H1 (cell line): ENCODE measurements around the gene KIAA1328. TPM values are rescaled to one million over a fixed set of nuclear protein-coding genes. Genes with fewer than 3 reads are reported as not detected.

Experiments
- KDM1A ChIP-seq: fragments of 200-600, 300-600 bp; sonication (generic); IDR thresholded peaks from 2 replicates; pipeline ENCODE4 v1.7.1; 2016; ENCODE audit warnings: mild to moderate bottlenecking, low read length, borderline replicate concordance
- PHF8 ChIP-seq: fragments of 200-600 bp; sonication (generic); conservative IDR thresholded peaks from 2 replicates; pipeline ENCODE4 v1.7.1; 2012; ENCODE audit warnings: low read depth, mild to moderate bottlenecking, inconsistent platforms, low read length, moderate library complexity
- POLR2A ChIP-seq, 2 experiments: IDR thresholded peaks; 1 replicate in 1 of 2; 2 replicates in 1 of 2; pipeline ENCODE4 v1.6.1; 2011; ENCODE audit warnings: low read depth in 2 of 2, low read length in 2 of 2, mild to moderate bottlenecking in 2 of 2; ENCODE audit errors: control extremely low read depth in 1 of 2
- polyA plus RNA-seq, 7 experiments: library from polyadenylated mRNA; depleted of rRNA in 3 of 7; stranded (reverse) in 5 of 7; unstranded in 2 of 7; fragments of >200 nt in 5 of 7; fragments of 200-250 nt in 2 of 7; gene quantifications; 1 replicate in 5 of 7; 2 replicates in 1 of 7; 4 replicates in 1 of 7; pipeline versions ENCODE4 v1.2.1 to v1.2.3, GENCODE V29; 2011 to 2013; ENCODE audit warnings: missing spikeins in 2 of 7, mixed read lengths in 2 of 7
- total RNA-seq: library from RNA; stranded (reverse); fragmentation: NEBNext Ultra II Directional; extraction: Animal tissue kit (Norgen Biotek cat#: 25700); gene quantifications from 2 replicates; pipeline ENCODE4 v1.2.1, GENCODE V29; 2021
- TF ChIP-seq, protein P1 (sequence below): fragments of 300-600 bp; sonication (generic); IDR thresholded peaks from 2 replicates; pipeline ENCODE4 v1.7.1; 2012; ENCODE audit warnings: low read length, moderate library complexity, mild to moderate bottlenecking, inconsistent platforms; ENCODE audit not compliant: insufficient replicate concordance

The KIAA1328 gene
- total and polyA plus RNA-seq, 2 of the 8 experiments (the other 6 are each of a cell fraction or from before 2014, with no cell fraction given), result 2.6 to 5.7 TPM

DNA sequence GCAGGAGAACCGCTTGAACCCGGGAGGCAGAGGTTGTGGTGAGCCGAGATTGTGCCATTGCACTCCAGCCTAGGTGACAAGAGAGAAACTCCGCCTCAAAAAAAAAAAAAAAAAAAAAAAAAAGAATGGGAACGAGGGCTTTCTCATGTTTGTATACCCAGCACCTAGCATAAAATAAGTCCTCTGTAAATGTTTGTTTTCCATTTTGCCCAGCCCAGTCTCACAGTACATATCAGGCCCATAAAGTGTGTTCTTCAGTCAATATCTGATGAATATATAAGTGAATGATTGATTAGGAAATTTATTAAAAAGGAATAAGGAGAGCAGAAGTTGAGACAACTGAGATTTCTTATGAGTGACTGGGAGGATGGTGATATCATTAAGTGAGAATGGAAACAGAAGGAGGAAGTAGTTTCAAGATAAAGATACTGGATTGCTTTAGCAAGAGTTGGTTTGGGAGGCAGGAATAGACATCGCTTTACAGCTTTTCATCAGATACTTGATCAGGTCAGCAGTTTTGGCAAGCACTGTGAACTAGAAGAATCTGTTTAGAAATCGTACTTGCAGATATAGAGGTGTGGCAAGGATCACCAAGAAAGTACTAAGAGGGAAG lies 327.5 kb downstream of the KIAA1328 start (continued):
- TF ChIP-seq, protein P1, sequence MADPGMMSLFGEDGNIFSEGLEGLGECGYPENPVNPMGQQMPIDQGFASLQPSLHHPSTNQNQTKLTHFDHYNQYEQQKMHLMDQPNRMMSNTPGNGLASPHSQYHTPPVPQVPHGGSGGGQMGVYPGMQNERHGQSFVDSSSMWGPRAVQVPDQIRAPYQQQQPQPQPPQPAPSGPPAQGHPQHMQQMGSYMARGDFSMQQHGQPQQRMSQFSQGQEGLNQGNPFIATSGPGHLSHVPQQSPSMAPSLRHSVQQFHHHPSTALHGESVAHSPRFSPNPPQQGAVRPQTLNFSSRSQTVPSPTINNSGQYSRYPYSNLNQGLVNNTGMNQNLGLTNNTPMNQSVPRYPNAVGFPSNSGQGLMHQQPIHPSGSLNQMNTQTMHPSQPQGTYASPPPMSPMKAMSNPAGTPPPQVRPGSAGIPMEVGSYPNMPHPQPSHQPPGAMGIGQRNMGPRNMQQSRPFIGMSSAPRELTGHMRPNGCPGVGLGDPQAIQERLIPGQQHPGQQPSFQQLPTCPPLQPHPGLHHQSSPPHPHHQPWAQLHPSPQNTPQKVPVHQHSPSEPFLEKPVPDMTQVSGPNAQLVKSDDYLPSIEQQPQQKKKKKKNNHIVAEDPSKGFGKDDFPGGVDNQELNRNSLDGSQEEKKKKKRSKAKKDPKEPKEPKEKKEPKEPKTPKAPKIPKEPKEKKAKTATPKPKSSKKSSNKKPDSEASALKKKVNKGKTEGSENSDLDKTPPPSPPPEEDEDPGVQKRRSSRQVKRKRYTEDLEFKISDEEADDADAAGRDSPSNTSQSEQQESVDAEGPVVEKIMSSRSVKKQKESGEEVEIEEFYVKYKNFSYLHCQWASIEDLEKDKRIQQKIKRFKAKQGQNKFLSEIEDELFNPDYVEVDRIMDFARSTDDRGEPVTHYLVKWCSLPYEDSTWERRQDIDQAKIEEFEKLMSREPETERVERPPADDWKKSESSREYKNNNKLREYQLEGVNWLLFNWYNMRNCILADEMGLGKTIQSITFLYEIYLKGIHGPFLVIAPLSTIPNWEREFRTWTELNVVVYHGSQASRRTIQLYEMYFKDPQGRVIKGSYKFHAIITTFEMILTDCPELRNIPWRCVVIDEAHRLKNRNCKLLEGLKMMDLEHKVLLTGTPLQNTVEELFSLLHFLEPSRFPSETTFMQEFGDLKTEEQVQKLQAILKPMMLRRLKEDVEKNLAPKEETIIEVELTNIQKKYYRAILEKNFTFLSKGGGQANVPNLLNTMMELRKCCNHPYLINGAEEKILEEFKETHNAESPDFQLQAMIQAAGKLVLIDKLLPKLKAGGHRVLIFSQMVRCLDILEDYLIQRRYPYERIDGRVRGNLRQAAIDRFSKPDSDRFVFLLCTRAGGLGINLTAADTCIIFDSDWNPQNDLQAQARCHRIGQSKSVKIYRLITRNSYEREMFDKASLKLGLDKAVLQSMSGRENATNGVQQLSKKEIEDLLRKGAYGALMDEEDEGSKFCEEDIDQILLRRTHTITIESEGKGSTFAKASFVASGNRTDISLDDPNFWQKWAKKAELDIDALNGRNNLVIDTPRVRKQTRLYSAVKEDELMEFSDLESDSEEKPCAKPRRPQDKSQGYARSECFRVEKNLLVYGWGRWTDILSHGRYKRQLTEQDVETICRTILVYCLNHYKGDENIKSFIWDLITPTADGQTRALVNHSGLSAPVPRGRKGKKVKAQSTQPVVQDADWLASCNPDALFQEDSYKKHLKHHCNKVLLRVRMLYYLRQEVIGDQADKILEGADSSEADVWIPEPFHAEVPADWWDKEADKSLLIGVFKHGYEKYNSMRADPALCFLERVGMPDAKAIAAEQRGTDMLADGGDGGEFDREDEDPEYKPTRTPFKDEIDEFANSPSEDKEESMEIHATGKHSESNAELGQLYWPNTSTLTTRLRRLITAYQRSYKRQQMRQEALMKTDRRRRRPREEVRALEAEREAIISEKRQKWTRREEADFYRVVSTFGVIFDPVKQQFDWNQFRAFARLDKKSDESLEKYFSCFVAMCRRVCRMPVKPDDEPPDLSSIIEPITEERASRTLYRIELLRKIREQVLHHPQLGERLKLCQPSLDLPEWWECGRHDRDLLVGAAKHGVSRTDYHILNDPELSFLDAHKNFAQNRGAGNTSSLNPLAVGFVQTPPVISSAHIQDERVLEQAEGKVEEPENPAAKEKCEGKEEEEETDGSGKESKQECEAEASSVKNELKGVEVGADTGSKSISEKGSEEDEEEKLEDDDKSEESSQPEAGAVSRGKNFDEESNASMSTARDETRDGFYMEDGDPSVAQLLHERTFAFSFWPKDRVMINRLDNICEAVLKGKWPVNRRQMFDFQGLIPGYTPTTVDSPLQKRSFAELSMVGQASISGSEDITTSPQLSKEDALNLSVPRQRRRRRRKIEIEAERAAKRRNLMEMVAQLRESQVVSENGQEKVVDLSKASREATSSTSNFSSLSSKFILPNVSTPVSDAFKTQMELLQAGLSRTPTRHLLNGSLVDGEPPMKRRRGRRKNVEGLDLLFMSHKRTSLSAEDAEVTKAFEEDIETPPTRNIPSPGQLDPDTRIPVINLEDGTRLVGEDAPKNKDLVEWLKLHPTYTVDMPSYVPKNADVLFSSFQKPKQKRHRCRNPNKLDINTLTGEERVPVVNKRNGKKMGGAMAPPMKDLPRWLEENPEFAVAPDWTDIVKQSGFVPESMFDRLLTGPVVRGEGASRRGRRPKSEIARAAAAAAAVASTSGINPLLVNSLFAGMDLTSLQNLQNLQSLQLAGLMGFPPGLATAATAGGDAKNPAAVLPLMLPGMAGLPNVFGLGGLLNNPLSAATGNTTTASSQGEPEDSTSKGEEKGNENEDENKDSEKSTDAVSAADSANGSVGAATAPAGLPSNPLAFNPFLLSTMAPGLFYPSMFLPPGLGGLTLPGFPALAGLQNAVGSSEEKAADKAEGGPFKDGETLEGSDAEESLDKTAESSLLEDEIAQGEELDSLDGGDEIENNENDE, result no peak
- TF ChIP-seq POLR2A (IDR thresholded peaks at IDR 0.05; ENCODE audit: control extremely low read depth in 1 of 2, low read depth in 2 of 2, low read length in 2 of 2) (no peak), KDM1A (no peak), PHF8 (no peak)
